ENCODE results near the gene HSD11B1. TPM values are rescaled to one million over a fixed set of nuclear protein-coding genes. Genes with fewer than 3 reads are reported as not detected.

HSD11B1 gene
- total RNA-seq, 2 experiments from 2014 or later = 22.4 to 23.9 TPM

DNA sequence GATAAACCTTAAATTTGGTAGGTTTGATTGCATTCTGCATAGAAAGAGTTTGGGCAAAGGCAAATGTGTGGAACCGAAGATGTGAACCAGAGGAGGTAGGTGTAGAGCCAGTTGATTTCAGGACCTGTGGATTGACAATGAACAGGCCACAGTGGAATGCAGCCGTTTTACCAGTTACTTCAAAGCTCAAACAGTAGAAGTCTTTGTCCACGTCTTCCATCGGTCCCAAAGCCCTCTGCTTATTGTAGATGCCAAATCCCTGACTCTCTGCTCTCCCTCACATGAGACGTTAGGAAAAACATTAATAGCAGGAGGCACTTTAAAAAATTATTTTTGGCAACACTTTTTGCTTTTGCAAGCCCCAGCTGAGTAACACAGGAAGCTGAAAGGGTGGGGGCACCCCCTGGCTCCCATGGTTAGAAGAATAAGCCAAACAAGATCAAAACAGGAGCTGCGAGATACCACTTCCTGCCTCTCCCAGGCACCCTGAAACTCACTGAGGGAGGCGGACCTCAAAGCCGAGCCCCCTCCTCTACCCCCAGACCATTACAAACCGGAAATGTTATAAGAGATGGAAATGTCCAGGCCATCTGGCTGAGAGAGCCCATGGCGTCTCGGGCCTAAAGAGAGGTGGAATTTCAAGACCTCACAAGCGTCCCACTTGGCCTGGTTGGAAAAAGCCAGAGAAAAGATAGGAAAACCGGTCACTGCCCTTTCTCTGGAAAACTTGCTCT lies 64.7 kb downstream of the HSD11B1 start:
- H3K27me3 Mint-ChIP-seq = no peaks in the 10 kb centered on the region
- peaks cover 58% of the 10 kb centered on the region for H3K36me3 Mint-ChIP-seq
- peak; percentile 90 for DNase-seq
- no peaks in the 10 kb centered on the region for H3K9me3 Mint-ChIP-seq
- peaks cover 5% of the 10 kb centered on the region for H3K4me1 Mint-ChIP-seq (ENCODE audit: low read depth)
- ChIA-PET CTCF (interaction anchor here (0.9 to 5.7 kb wide), 14 partner anchors 10 to 605 kb away, joined by 3 to 98 read pairs (median 4); partner anchors contain the start of genes C1orf74, TRAF3IP3 and UTP25), POLR2A (interaction anchor here (0.7 to 6.1 kb wide), 10 partner anchors 11 to 572 kb away, joined by 3 to 184 read pairs (median 5); partner anchors contain the start of genes C1orf74, LAMB3, TRAF3IP3 and UTP25)
- intact Hi-C loops (cut with micrococcal nuclease) = loop anchor here (1.0 to 5.0 kb wide), 3 partner anchors 45 to 563 kb away; no protein-coding TSS in a partner anchor
- H3K4me3 Mint-ChIP-seq = no peak overlapping the region
- H3K27ac Mint-ChIP-seq = no peak overlapping the region

DNA sequence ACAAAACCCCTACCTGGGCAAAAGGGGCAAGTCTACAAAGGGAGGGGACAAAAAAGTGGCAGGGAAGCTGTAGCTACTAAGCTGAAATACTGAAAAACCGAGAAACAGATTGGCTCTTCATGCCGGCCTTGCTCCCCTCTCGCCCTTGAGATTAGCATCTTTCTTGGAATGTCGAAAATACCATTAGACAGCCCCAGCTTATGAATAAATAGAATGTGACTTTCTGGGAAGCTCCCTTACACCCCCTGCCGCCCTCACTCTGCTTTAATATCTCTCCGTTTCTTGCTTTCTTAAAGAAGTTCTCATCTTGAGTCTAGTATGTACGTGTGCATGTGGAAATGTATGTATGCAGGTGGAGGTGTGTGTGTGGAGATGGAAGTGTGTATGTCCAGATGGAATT lies 65.3 kb downstream of the HSD11B1 start:
- Mint-ChIP-seq H3K4me1 (ENCODE audit: low read depth) (peaks cover 10% of the 10 kb centered on the region), H3K36me3 (peaks cover 62% of the 10 kb centered on the region), H3K27me3 (no peaks in the 10 kb centered on the region), H3K9me3 (no peaks in the 10 kb centered on the region), H3K4me3 (no peak overlapping the region), H3K27ac (no peak overlapping the region)
- POLR2A ChIA-PET = interaction anchor here (0.6 to 6.1 kb wide), 6 partner anchors 10 to 58 kb away, joined by 3 to 184 read pairs (median 15); partner anchors contain the start of genes C1orf74, TRAF3IP3 and UTP25
- DNase-seq = no peak
- CTCF ChIA-PET = interaction anchor here (0.9 to 5.7 kb wide), 11 partner anchors 9 to 604 kb away, joined by 3 to 98 read pairs (median 4); partner anchors contain the start of genes C1orf74, TRAF3IP3 and UTP25
- intact Hi-C loops (cut with micrococcal nuclease) = loop anchor here (1.0 to 5.0 kb wide), 3 partner anchors 45 to 562 kb away; no protein-coding TSS in a partner anchor

- ChIA-PET CTCF (interaction anchor here (1.1 to 5.7 kb wide), 3 partner anchors 15 to 56 kb away, joined by 4 to 98 read pairs (median 43); partner anchors contain the start of genes TRAF3IP3 and UTP25), POLR2A (interaction anchor here (0.6 to 6.1 kb wide), 3 partner anchors 15 to 35 kb away, joined by 3 to 184 read pairs (median 25); partner anchors contain the start of gene TRAF3IP3)
- Mint-ChIP-seq H3K4me3 (no peak overlapping the region), H3K27me3 (no peaks in the 10 kb centered on the region), H3K36me3 (peaks cover 63% of the 10 kb centered on the region), H3K9me3 (no peaks in the 10 kb centered on the region), H3K4me1 (ENCODE audit: low read depth) (peaks cover 15% of the 10 kb centered on the region), H3K27ac (no peak overlapping the region)
- no peak for DNase-seq
- intact Hi-C loops (cut with micrococcal nuclease) = no loop called here
Measured at GRCh38 chr1:209770636-209771415, 66.2 kb downstream of the HSD11B1 start.

- ChIA-PET POLR2A (interaction anchor here (1.0 to 4.6 kb wide), 4 partner anchors 12 to 20 kb away, joined by 4 to 35 read pairs (median 18); partner anchors contain the start of genes C1orf74 and TRAF3IP3), CTCF (interaction anchor here (0.6 to 1.6 kb wide), 4 partner anchors 12 to 203 kb away, joined by 3 to 5 read pairs (median 4); no protein-coding TSS in a partner anchor)
- H3K27me3 Mint-ChIP-seq = no peaks in the 10 kb centered on the region
- H3K4me3 Mint-ChIP-seq = no peak overlapping the region
- no peak overlapping the region for H3K27ac Mint-ChIP-seq
- DNase-seq = no peak
- intact Hi-C loops (cut with micrococcal nuclease) = no loop called here
- H3K9me3 Mint-ChIP-seq = no peaks in the 10 kb centered on the region
- peaks cover 23% of the 10 kb centered on the region for H3K4me1 Mint-ChIP-seq (ENCODE audit: low read depth)
- peaks cover 62% of the 10 kb centered on the region for H3K36me3 Mint-ChIP-seq
Measured at GRCh38 chr1:209772126-209772525, 67.5 kb downstream of the HSD11B1 start.

DNA sequence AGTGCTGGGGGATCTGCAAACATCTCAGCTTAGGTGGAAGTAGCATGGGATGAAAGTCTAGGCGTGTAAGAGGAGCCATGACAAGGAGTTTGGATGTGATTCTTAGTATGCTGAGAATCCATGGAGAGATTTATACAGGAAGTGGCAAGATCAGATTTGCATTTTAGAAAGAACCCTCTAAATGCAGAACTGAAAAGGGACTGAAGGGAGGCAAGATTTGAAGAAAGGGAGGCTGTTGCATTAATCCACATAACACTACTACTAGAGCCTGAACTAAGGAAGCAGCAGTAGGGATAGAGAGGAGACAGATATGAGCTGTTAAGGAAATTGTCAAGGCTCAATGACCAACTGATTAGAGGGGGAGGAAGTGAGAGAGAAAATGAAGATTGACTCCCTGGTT lies 69.9 kb downstream of the HSD11B1 start:
- Mint-ChIP-seq H3K4me3 (no peak overlapping the region), H3K4me1 (ENCODE audit: low read depth) (peaks cover 35% of the 10 kb centered on the region), H3K36me3 (peaks cover 62% of the 10 kb centered on the region), H3K27ac (peak overlapping the region; percentile 81), H3K27me3 (no peaks in the 10 kb centered on the region), H3K9me3 (no peaks in the 10 kb centered on the region)
- DNase-seq = no peak
- POLR2A ChIA-PET = interaction anchor here (2.1 to 4.6 kb wide), 3 partner anchors 9 to 30 kb away, joined by 7 to 35 read pairs (median 33); partner anchors contain the start of genes C1orf74 and TRAF3IP3
- CTCF ChIA-PET = interaction anchor here (0.9 to 1.2 kb wide), 2 partner anchors 9 to 48 kb away, joined by 3 read pairs; no protein-coding TSS in a partner anchor
- intact Hi-C loops (cut with micrococcal nuclease) = no loop called here

DNA sequence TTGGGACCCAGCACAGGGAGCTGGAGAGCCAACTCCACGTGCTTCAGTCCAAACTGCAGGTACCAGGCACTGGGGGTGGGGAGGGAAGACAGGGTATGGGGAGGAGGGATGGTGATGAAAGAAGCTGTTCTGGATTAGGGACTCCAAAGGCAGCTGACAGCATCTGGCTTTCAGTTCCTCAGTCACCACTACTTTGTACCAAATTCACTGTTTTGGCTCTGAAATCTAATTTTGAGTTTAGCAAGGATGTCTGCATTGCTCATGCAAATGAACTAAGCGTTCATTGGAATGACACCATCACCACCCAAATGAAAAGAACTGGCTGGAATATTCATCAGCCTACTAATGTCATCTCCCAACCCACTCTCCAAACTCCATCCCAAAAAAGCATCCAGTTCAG lies 71.0 kb downstream of the HSD11B1 start:
- POLR2A ChIA-PET = interaction anchor here (0.9 to 4.6 kb wide), 3 partner anchors 10 to 31 kb away, joined by 3 to 33 read pairs (median 7); partner anchors contain the start of gene TRAF3IP3
- intact Hi-C loops (cut with micrococcal nuclease) = no loop called here
- DNase-seq = no peak
- H3K4me3 Mint-ChIP-seq = no peak overlapping the region
- CTCF ChIA-PET = interaction anchor here (0.6 to 3.4 kb wide), 2 partner anchors 38 to 48 kb away, joined by 3 to 12 read pairs; no protein-coding TSS in a partner anchor
- peaks cover 67% of the 10 kb centered on the region for H3K36me3 Mint-ChIP-seq
- peaks cover 42% of the 10 kb centered on the region for H3K4me1 Mint-ChIP-seq (ENCODE audit: low read depth)
- H3K9me3 Mint-ChIP-seq = no peaks in the 10 kb centered on the region
- H3K27ac Mint-ChIP-seq = peak overlapping the region; percentile 53
- H3K27me3 Mint-ChIP-seq = no peaks in the 10 kb centered on the region

GRCh38 chr1:209777587-209777986 lies 72.9 kb downstream of the HSD11B1 start:
- H3K4me1 Mint-ChIP-seq (ENCODE audit: low read depth) = peaks cover 49% of the 10 kb centered on the region
- ChIA-PET CTCF (interaction anchor here (3.4 kb wide), 1 partner anchor 46 kb away, joined by 12 read pairs; no protein-coding TSS in a partner anchor), POLR2A (no interaction called here)

GRCh38 chr1:209778102-209778501 lies 73.5 kb downstream of the HSD11B1 start:
- H3K27ac Mint-ChIP-seq = peak overlapping the region; percentile 65
- CTCF ChIA-PET = interaction anchor here (3.4 kb wide), 1 partner anchor 45 kb away, joined by 12 read pairs; no protein-coding TSS in a partner anchor
- POLR2A ChIA-PET = no interaction called here
- peaks cover 53% of the 10 kb centered on the region for H3K4me1 Mint-ChIP-seq (ENCODE audit: low read depth)
- no peak for DNase-seq
- H3K4me3 Mint-ChIP-seq = no peak overlapping the region
- intact Hi-C loops (cut with micrococcal nuclease) = no loop called here
- H3K27me3 Mint-ChIP-seq = no peaks in the 10 kb centered on the region
- H3K9me3 Mint-ChIP-seq = no peaks in the 10 kb centered on the region
- H3K36me3 Mint-ChIP-seq = peaks cover 73% of the 10 kb centered on the region

More at GRCh38 chr1:209777587-209777986, 72.9 kb downstream of the HSD11B1 start:
- intact Hi-C loops (cut with micrococcal nuclease) = no loop called here
- H3K27ac Mint-ChIP-seq = peak overlapping the region; percentile 65
- H3K4me3 Mint-ChIP-seq = no peak overlapping the region
- no peaks in the 10 kb centered on the region for H3K9me3 Mint-ChIP-seq
- no peaks in the 10 kb centered on the region for H3K27me3 Mint-ChIP-seq
- H3K36me3 Mint-ChIP-seq = peaks cover 75% of the 10 kb centered on the region
- no peak for DNase-seq

DNA sequence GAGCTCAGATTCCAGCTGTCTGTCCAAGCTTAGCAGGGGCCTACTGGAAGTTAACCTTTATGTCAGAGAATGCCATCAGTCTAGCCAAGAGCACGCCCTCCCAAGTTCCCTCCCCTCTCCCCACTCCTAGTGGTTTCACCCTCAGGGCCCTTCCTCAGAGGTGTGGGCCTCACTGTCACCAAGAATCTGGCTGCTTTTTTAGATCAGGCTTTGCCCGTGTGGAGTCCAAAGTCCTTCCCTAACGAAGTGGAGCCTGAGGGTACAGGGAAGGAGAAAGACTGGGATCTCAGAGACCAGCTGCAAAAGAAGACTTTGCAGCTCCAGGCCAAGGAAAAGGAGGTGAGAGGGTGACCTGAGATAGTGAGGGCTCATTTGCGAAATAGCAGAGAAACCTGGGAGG lies 75.6 kb downstream of the HSD11B1 start:
- ChIA-PET CTCF (interaction anchor here (1.1 kb wide), 1 partner anchor 14 kb away, joined by 3 read pairs; no protein-coding TSS in a partner anchor), POLR2A (interaction anchor here (1.0 to 1.3 kb wide), 2 partner anchors 11 to 12 kb away, joined by 4 to 5 read pairs; no protein-coding TSS in a partner anchor)
- intact Hi-C loops (cut with micrococcal nuclease) = loop anchor here (5.0 kb wide), 1 partner anchor 1797 kb away; the partner anchor contains the start of gene SLC30A1
- DNase-seq = no peak
- Mint-ChIP-seq H3K4me1 (ENCODE audit: low read depth) (peaks cover 59% of the 10 kb centered on the region), H3K36me3 (peaks cover 61% of the 10 kb centered on the region), H3K4me3 (no peak overlapping the region), H3K9me3 (no peaks in the 10 kb centered on the region), H3K27ac (peak overlapping the region; percentile 24), H3K27me3 (no peaks in the 10 kb centered on the region)

GRCh38 chr1:209783386-209783785 lies 78.7 kb downstream of the HSD11B1 start:
- intact Hi-C loops (cut with micrococcal nuclease) = loop anchor here (5.0 kb wide), 1 partner anchor 1794 kb away; the partner anchor contains the start of gene SLC30A1
- H3K9me3 Mint-ChIP-seq = no peaks in the 10 kb centered on the region
- peaks cover 35% of the 10 kb centered on the region for H3K36me3 Mint-ChIP-seq
- ChIA-PET POLR2A (interaction anchor here (1.1 to 5.3 kb wide), 5 partner anchors 10 to 44 kb away, joined by 3 to 35 read pairs (median 10); partner anchors contain the start of genes TRAF3IP3 and UTP25), CTCF (interaction anchor here (1.1 to 2.4 kb wide), 4 partner anchors 9 to 35 kb away, joined by 3 to 12 read pairs (median 6); no protein-coding TSS in a partner anchor)
- H3K27ac Mint-ChIP-seq = peak overlapping the region; percentile 93
- H3K4me3 Mint-ChIP-seq = peak overlapping the region; percentile 93
- peaks cover 3% of the 10 kb centered on the region for H3K27me3 Mint-ChIP-seq
- no peak for DNase-seq
- peaks cover 44% of the 10 kb centered on the region for H3K4me1 Mint-ChIP-seq (ENCODE audit: low read depth)
